HG02852 (cell line): ENCODE measurements around the gene PREP.
"Not testable (repeated sequence)": the region's sequence is repeated elsewhere in the genome, so short reads cannot be mapped to it uniquely, and the experiment has no call there.

ENCODE experiments used
- ATAC-seq: cut with Tn5 transposase; IDR thresholded peaks from one replicate; pipeline ENCODE4 v1.9.1; 2021; ENCODE audit warnings: mild to moderate bottlenecking, moderate library complexity; ENCODE audit not compliant: unreplicated experiment

Gene PREP

GRCh38 chr6:105348897-105349296, 54.0 kb downstream of the PREP start:
- no peak for ATAC-seq

GRCh38 chr6:105346052-105346451, 56.8 kb downstream of the PREP start:
- ATAC-seq, result no peak

GRCh38 chr6:105345506-105345905, 57.4 kb downstream of the PREP start:
- ATAC-seq, result no peak

- no peak for ATAC-seq
These were observed 58.0 kb downstream of the PREP start for GRCh38 chr6:105344881-105345370.

- ATAC-seq, result not testable (repeated sequence)
These were observed 64.4 kb downstream of the PREP start for GRCh38 chr6:105338350-105338983.

GRCh38 chr6:105336986-105337385, 65.9 kb downstream of the PREP start:
- no peak for ATAC-seq

GRCh38 chr6:105332576-105332975, 70.3 kb downstream of the PREP start:
- no peak for ATAC-seq

- no peak for ATAC-seq
These were observed 71.0 kb downstream of the PREP start for GRCh38 chr6:105331927-105332326.

GRCh38 chr6:105330913-105331312, 72.0 kb downstream of the PREP start:
- ATAC-seq, result no peak

- ATAC-seq, result no peak
These were observed 72.5 kb downstream of the PREP start for GRCh38 chr6:105330364-105330763.

GRCh38 chr6:105326833-105327770, 75.8 kb downstream of the PREP start:
- no peak for ATAC-seq

- ATAC-seq, result no peak
These were observed 76.7 kb downstream of the PREP start for GRCh38 chr6:105326216-105326615.

- no peak for ATAC-seq
These were observed 78.4 kb downstream of the PREP start for GRCh38 chr6:105324386-105324950.

- ATAC-seq, result no peak
These were observed 80.2 kb downstream of the PREP start for GRCh38 chr6:105322499-105323225.

GRCh38 chr6:105321728-105322127, 81.2 kb downstream of the PREP start:
- no peak for ATAC-seq

GRCh38 chr6:105321207-105321606, 81.7 kb downstream of the PREP start:
- no peak for ATAC-seq

GRCh38 chr6:105320765-105321164, 82.1 kb downstream of the PREP start:
- ATAC-seq, result no peak

- no peak for ATAC-seq
These were observed 82.6 kb downstream of the PREP start for GRCh38 chr6:105320271-105320670.

GRCh38 chr6:105319331-105319730, 83.6 kb downstream of the PREP start:
- no peak for ATAC-seq

- ATAC-seq, result no peak
These were observed 84.2 kb downstream of the PREP start for GRCh38 chr6:105318660-105319059.
